GM19238 (cell line): ENCODE results near the gene KDM5B.

Experiments used
- DNase-seq: peaks from one replicate; pipeline ENCODE4 v3.0.0; 2011; ENCODE audit warnings: low spot score; ENCODE audit not compliant: insufficient read length

The KDM5B gene

DNA sequence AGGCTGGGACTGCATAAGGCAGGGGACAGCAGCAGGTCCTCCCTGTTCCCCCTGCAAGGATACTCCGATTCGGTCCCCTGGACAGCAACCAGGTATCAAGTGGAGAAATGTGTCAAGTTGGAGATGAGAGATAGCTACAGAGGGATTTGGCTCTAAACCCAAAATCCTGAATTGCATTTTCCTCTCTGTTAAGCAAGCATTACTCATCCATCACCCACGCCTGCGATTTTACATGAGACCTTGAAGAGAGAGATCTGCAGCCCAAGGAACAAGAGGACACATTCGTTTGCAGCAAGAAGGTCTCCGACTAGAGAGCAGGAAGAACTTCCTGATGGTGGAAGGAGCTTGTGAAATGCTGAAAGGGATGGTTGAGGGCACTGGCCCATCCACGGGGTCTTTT lies 119.8 kb downstream of the KDM5B start:
- DNase-seq: no peak

GRCh38 chr1:202687798-202688197 lies 120.4 kb downstream of the KDM5B start:
- DNase-seq: no peak

GRCh38 chr1:202687370-202687769 lies 120.9 kb downstream of the KDM5B start:
- no peak for DNase-seq

DNA sequence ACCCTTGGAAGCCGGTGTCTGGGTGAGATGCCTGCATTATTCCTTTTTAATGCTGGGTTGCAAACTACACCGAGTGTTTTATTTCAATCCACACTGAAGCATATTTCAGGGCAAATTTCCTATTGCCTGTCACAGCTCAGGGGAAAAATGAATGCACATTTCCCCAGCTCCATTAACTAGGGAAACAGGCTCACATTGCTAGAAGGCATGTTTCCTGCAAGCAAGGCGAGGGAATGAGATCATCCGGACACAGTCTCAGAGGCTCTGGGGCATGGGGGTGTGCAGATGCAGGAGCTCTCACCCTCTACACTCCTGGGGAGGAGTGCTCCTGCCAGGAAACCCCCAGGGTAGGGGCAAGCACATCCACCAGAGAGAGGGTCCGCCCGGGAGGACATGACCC lies 122.6 kb downstream of the KDM5B start:
- no peak for DNase-seq

DNA sequence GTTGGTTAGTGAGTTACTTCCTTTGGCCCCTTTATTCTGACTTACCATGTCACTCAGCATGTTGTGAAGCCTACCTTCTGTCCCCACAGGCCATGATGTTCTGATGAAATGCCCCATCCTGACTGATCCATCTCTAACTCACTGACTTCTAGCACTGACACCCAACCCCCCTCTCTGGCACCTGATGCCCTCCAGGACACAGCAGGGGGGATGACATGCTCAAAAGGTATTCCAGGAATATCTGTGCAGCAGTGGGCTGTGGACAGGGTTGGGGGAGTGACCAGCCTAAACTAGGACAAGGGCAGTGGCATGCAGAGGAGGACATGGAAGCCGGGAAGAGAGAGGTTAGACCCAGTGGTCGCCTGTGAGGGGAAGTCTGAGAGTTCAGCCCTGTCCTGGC lies 123.5 kb downstream of the KDM5B start:
- DNase-seq: no peak

DNA sequence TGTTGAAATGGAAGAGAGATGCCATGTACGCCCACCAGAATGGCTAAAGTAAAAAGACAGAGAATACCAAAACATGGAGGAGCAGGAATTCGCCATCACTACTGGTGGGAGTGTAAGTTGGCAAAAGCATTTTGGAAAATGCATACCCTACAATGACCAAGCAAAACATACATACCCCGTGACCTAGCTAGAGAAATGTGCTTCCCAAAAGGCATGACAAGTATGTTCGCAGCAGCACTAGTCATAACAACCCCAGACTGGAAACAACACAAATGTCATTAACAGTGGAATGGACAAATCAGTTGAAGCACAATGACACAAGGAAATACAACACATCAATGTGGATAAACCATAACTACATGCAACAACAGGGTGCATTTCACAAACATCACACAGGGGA lies 125.2 kb downstream of the KDM5B start:
- DNase-seq: no peak

DNA sequence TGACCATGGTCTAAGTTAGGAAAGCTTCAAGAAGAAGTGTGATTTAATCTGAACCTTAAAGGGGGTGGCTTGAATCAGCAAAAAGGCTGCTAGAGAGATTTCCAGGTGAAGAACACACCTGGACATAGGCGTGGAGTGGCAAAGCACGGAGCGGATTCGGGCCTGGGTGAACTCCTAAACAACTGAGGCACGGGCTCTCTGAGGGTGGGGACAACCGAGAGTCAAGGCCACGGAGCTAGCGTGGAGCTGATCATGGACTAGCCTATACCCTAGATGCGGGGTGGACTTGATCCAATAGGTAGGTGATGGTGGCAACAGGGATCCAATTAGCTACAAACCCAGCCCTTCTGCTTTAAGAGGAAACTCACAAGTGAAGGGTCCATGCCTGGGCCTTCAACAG lies 125.7 kb downstream of the KDM5B start:
- DNase-seq: no peak

DNA sequence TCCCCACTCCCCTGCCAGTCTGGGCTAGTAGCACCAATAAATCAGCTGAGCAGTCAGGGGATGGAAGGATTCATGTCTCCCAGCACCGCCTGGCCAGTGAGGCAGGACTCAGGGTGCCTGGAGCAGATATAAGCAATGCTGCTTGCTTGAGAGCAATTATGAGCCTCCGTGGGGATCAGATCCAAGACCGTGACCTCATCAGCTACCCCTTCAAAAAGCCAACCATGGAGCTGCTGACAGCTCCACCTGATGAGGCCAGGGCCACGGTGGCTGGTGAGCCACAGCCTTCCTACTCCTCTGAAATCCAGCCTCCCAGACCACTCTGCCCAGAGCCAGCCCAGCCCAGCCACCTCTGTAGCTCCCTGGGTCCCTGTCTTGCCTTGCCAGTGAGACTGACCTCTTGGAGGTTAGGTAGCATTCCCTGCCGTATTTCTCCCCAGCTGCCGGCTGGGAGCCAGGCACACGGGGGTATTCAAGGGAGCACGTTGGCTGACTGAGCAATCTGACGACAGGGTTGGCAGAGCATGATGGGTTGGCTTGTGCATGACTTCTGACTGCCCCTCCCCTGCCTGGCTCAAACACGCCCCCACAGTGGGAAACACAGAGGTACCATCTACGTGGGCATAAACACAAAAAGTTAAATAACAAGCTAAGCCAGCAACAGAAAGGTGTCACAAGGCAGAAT lies 126.3 kb downstream of the KDM5B start:
- no peak for DNase-seq

DNA sequence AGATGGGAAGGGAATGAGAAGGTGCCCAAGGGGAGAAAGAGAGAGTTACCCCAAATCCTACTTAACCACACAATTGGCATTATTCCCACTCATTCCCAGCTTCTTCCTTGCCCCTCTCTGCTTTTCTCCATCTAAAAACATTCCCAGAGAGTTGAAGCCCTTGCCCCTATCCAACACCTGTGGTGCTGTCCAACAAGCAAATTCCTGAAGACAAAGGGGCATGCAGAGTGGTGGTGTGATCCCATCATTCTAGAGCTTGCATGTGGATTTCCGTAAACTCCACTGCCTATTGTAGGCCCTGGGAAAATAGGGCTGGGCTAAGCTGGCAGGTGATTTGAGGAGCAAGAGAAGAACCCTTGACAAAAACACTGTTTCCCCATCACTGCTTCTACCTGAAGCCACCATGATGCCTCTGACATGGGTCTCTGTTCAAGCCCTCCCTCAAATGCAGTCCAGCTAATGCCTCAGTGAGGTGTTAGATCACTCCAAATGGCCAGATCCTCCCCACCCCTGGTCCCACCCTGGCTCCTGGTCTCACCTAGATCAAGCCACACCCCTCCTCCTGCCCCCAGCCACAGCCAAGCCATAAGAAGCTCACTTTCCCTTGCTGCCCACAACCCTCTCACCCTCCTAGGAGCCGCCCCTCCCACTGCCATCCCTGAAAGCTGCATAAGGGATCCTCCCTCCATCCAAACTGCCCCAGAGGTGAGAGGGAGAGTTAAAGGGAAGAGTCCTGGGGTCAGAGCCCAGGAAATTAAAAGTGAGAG lies 127.5 kb downstream of the KDM5B start:
- DNase-seq: no peak

DNA sequence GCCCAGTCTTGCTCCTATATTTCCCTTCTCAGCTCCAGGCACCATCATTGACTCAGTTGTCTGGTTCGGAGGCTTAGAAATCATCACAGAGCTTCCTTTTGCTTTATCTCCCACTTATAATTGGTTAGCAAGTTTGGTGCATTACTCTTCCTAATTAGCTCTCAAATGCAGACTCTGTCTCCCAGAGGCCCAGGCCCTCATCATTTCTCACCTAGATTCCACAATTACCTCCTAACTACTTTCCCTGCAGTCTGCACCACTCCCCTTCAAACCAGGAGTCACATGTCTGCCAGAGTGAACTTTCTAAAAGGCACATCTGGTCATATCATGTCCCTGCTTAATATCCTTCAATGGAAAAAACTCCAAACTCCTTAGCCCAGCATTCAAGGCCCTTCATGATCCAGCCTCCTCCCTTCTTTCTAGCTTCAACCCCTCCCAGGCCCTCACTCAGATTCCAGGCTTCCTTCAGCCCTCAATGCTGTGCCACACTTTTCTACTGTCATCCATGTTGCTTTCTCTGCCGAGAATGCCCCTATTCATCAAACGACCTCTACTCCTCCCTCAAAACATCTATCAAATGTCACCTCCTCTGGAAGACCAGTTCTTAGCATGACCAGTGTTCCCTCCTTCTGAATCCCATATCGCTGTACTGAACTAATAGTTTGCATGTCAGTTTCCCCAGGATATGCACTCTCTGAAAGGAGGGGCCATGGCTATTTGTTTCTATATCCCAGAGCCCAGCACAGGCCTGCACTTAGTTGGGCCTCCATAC lies 128.6 kb downstream of the KDM5B start:
- DNase-seq: no peak

- no peak for DNase-seq
Measured at GRCh38 chr1:202677433-202677832, 130.8 kb downstream of the KDM5B start.
